Gastroesophageal sphincter (tissue), 3 donors: ENCODE measurements around the gene ZNF195.

ENCODE experiments used
- CTCF ChIP-seq, 4 experiments: fragments of 200-600 bp in 2 of 4; fragments of 450-650 bp in 2 of 4; sonication (generic) in 1 of 4; IDR thresholded peaks; one replicate each; pipeline ENCODE4 v1.5.1; 2017 to 2019; ENCODE audit warnings: antibody characterized with exemption in 4 of 4, mild to moderate bottlenecking in 2 of 4, moderate library complexity in 2 of 4
- POLR2A ChIP-seq, 2 donors: fragments of 450-650 bp; IDR thresholded peaks; one replicate each; pipeline ENCODE4 v1.6.1; 2017; ENCODE audit warnings: antibody characterized with exemption in 2 of 2, mild to moderate bottlenecking in 2 of 2, moderate library complexity in 1 of 2

- TF ChIP-seq CTCF (IDR thresholded peaks at IDR 0.05) (no peak), POLR2A (IDR thresholded peaks at IDR 0.05) (no peak)
These were observed 19.7 kb downstream of the ZNF195 start for GRCh38 chr11:3359092-3359824.
